Measurements from ENCODE around the gene SNX4. TPM values are rescaled to one million over a fixed set of nuclear protein-coding genes. Genes with fewer than 3 reads are reported as not detected.

The SNX4 gene
- total RNA-seq, 1 donor from 2014 or later: 37.8 TPM

DNA sequence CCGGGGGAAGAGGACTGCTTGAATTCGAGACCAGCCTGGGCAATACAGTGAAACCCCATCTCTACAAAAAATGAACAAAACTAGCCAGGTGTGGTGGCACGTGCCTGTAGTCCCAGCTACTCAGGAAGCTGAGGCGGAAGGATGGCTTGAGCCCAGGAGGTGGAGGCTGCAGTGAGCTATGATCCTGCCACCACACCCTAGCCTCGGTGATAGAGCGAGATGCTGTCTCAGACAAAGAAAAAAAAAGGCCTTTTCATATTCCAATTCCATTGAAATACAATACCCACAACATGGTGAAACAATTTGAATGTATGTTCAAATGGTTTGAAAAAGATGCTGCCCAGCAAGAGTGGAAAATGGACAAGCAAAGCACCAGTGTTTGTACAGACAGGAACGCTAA is 83.1 kb downstream of the SNX4 start:
- no peaks in the 10 kb centered on the region for H3K36me3 ChIP-seq (ENCODE audit: control insufficient read depth, insufficient read depth, low read length)
- no peak for TF ChIP-seq CTCF (IDR thresholded peaks at IDR 0.05; ENCODE audit: insufficient read depth, low read length, poor library complexity, severe bottlenecking)
- H3K27me3 ChIP-seq (ENCODE audit: control insufficient read depth, insufficient read depth, low read length): no peaks in the 10 kb centered on the region
- H3K4me3 ChIP-seq (ENCODE audit: low read depth, low read length): no peak overlapping the region
- no peak for DNase-seq (ENCODE audit: low read depth)

DNA sequence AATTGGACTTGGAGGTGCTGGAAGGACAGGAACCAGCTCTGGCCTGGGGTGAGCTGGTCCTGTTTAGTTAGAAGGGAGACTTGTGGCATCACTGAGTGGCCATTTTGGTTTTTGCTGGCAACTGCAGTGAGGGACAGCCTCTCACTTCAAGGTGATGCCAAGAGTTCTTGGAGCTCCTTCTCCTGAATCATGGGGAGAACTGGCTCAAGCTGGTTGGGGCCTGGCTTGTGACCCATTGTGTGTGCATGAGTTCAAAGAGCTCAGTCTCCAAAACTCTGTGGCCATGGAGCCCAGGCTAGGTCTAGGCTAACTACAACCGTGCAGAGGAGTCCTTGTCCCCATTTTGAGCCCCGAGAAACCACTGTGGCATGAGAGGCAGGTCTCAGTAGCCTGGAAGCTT is 84.8 kb downstream of the SNX4 start:
- no peaks in the 10 kb centered on the region for H3K27me3 ChIP-seq (ENCODE audit: control insufficient read depth, insufficient read depth, low read length)
- no peaks in the 10 kb centered on the region for H3K36me3 ChIP-seq (ENCODE audit: control insufficient read depth, insufficient read depth, low read length)
- no peak for TF ChIP-seq CTCF (IDR thresholded peaks at IDR 0.05; ENCODE audit: insufficient read depth, low read length, poor library complexity, severe bottlenecking)
- DNase-seq (ENCODE audit: low read depth): no peak
- H3K4me3 ChIP-seq (ENCODE audit: low read depth, low read length): no peak overlapping the region

GRCh38 chr3:125434582-125435011 is 85.4 kb downstream of the SNX4 start:
- DNase-seq (ENCODE audit: low read depth): no peak
- Histone ChIP-seq H3K27me3 (ENCODE audit: control insufficient read depth, insufficient read depth, low read length) (no peaks in the 10 kb centered on the region), H3K36me3 (ENCODE audit: control insufficient read depth, insufficient read depth, low read length) (no peaks in the 10 kb centered on the region), H3K4me3 (ENCODE audit: low read depth, low read length) (no peak overlapping the region)
- TF ChIP-seq CTCF (IDR thresholded peaks at IDR 0.05; ENCODE audit: insufficient read depth, low read length, poor library complexity, severe bottlenecking): no peak

GRCh38 chr3:125433611-125434041 is 86.4 kb downstream of the SNX4 start:
- H3K36me3 ChIP-seq (ENCODE audit: control insufficient read depth, insufficient read depth, low read length): no peaks in the 10 kb centered on the region
- H3K27me3 ChIP-seq (ENCODE audit: control insufficient read depth, insufficient read depth, low read length): no peaks in the 10 kb centered on the region
- TF ChIP-seq CTCF (IDR thresholded peaks at IDR 0.05; ENCODE audit: insufficient read depth, low read length, poor library complexity, severe bottlenecking): no peak
- no peak overlapping the region for H3K4me3 ChIP-seq (ENCODE audit: low read depth, low read length)
- no peak for DNase-seq (ENCODE audit: low read depth)

- DNase-seq (ENCODE audit: low read depth): no peak
- Histone ChIP-seq H3K4me3 (ENCODE audit: low read depth, low read length) (no peak overlapping the region), H3K36me3 (ENCODE audit: control insufficient read depth, insufficient read depth, low read length) (no peaks in the 10 kb centered on the region), H3K27me3 (ENCODE audit: control insufficient read depth, insufficient read depth, low read length) (no peaks in the 10 kb centered on the region)
- no peak for TF ChIP-seq CTCF (IDR thresholded peaks at IDR 0.05; ENCODE audit: insufficient read depth, low read length, poor library complexity, severe bottlenecking)
Measured at GRCh38 chr3:125433091-125433534, 86.9 kb downstream of the SNX4 start.

All from kidney epithelial cell (primary cell).